ENCODE results near the gene PIK3CD. TPM values are rescaled to one million over a fixed set of nuclear protein-coding genes. Genes with fewer than 3 reads are reported as not detected.
A peak's percentile ranks its signal among the peaks of the same experiment; 100 is the strongest.
"Not testable (repeated sequence)": the region's sequence is repeated elsewhere in the genome, so short reads cannot be mapped to it uniquely, and the experiment has no call there.

Gene PIK3CD
- total RNA-seq, 1 experiment from 2014 or later = 16.1 TPM

- no peak for DNase-seq (ENCODE audit: low read depth)
These were observed 3.5 kb downstream of the PIK3CD start for GRCh38 chr1:9654834-9655723.

GRCh38 chr1:9655836-9656235 lies 4.3 kb downstream of the PIK3CD start:
- no peak for DNase-seq (ENCODE audit: low read depth)

- DNase-seq (ENCODE audit: low read depth) = no peak
These were observed 6.0 kb downstream of the PIK3CD start for GRCh38 chr1:9657521-9658032.

GRCh38 chr1:9658199-9658598 lies 6.7 kb downstream of the PIK3CD start:
- DNase-seq (ENCODE audit: low read depth) = no peak

GRCh38 chr1:9659328-9659727 lies 7.8 kb downstream of the PIK3CD start:
- DNase-seq (ENCODE audit: low read depth) = peak; percentile 63

- no peak for DNase-seq (ENCODE audit: low read depth)
These were observed 11.7 kb downstream of the PIK3CD start for GRCh38 chr1:9663257-9663656.

GRCh38 chr1:9665193-9665592 lies 13.7 kb downstream of the PIK3CD start:
- DNase-seq (ENCODE audit: low read depth) = no peak

- no peak for DNase-seq (ENCODE audit: low read depth)
These were observed 16.5 kb downstream of the PIK3CD start for GRCh38 chr1:9668080-9668479.

GRCh38 chr1:9670085-9670484 lies 18.6 kb downstream of the PIK3CD start:
- no peak for DNase-seq (ENCODE audit: low read depth)

- peak; percentile 42 for DNase-seq (ENCODE audit: low read depth)
These were observed 20.0 kb downstream of the PIK3CD start for GRCh38 chr1:9671377-9672140.

GRCh38 chr1:9672444-9672843 lies 20.9 kb downstream of the PIK3CD start:
- DNase-seq (ENCODE audit: low read depth) = no peak

GRCh38 chr1:9675393-9675792 lies 23.9 kb downstream of the PIK3CD start:
- no peak for DNase-seq (ENCODE audit: low read depth)

- not testable (repeated sequence) for DNase-seq (ENCODE audit: low read depth)
These were observed 24.6 kb downstream of the PIK3CD start for GRCh38 chr1:9676128-9676527.

GRCh38 chr1:9676815-9677393 lies 25.4 kb downstream of the PIK3CD start:
- no peak for DNase-seq (ENCODE audit: low read depth)

- no peak for DNase-seq (ENCODE audit: low read depth)
These were observed 28.6 kb downstream of the PIK3CD start for GRCh38 chr1:9680091-9680490.

GRCh38 chr1:9680828-9681227 lies 29.3 kb downstream of the PIK3CD start:
- no peak for DNase-seq (ENCODE audit: low read depth)

- DNase-seq (ENCODE audit: low read depth) = no peak
These were observed 33.3 kb downstream of the PIK3CD start for GRCh38 chr1:9684801-9685200.

GRCh38 chr1:9687120-9687873 lies 35.8 kb downstream of the PIK3CD start:
- DNase-seq (ENCODE audit: low read depth) = peak; percentile 96

- peak; percentile 42 for DNase-seq (ENCODE audit: low read depth)
These were observed 36.5 kb downstream of the PIK3CD start for GRCh38 chr1:9687874-9688582.

GRCh38 chr1:9688599-9688998 lies 37.1 kb downstream of the PIK3CD start:
- DNase-seq (ENCODE audit: low read depth) = no peak
